Immature natural killer cell (primary cell): ENCODE data around the gene MEIKIN. TPM values are rescaled to one million over a fixed set of nuclear protein-coding genes. Genes with fewer than 3 reads are reported as not detected.
"Not testable (repeated sequence)": the region's sequence is repeated elsewhere in the genome, so short reads cannot be mapped to it uniquely, and the experiment has no call there.

Experiments used
- DNase-seq, 3 donors: peaks; one replicate each; pipeline ENCODE4 v3.0.0; 2022; ENCODE audit warnings: mixed read lengths in 1 of 3
- H3K27ac Mint-ChIP-seq, 6 donors: one replicate each; pipeline ENCODE4 v1.8.0; 2020; ENCODE audit warnings: mixed read lengths in 6 of 6, mild to moderate bottlenecking in 5 of 6, inconsistent platforms in 4 of 6, moderate library complexity in 3 of 6
- H3K27me3 Mint-ChIP-seq, 3 donors: one replicate each; pipeline ENCODE4 v1.8.0; 2020 to 2021; ENCODE audit warnings: low read depth in 3 of 3, mild to moderate bottlenecking in 3 of 3, mixed read lengths in 3 of 3, moderate library complexity in 3 of 3, inconsistent platforms in 1 of 3
- H3K36me3 Mint-ChIP-seq, 3 donors: one replicate each; pipeline ENCODE4 v1.8.0; 2020; ENCODE audit warnings: mixed read lengths in 3 of 3, inconsistent platforms in 2 of 3, mild to moderate bottlenecking in 2 of 3
- H3K4me1 Mint-ChIP-seq, 2 donors: one replicate each; pipeline ENCODE4 v1.8.0; 2020; ENCODE audit warnings: inconsistent platforms in 2 of 2, mild to moderate bottlenecking in 2 of 2, mixed read lengths in 2 of 2, moderate library complexity in 1 of 2
- H3K4me3 Mint-ChIP-seq, 5 donors: one replicate each; pipeline ENCODE4 v1.8.0; 2020; ENCODE audit warnings: mild to moderate bottlenecking in 5 of 5, mixed read lengths in 5 of 5, inconsistent platforms in 3 of 5, moderate library complexity in 3 of 5
- H3K9me3 Mint-ChIP-seq, 6 donors: one replicate each; pipeline ENCODE4 v1.8.0; 2020; ENCODE audit warnings: mild to moderate bottlenecking in 6 of 6, mixed read lengths in 6 of 6, inconsistent platforms in 4 of 6, moderate library complexity in 3 of 6
- polyA plus RNA-seq, 3 donors: library from polyadenylated mRNA; unstranded; fragments of 300-500 nt; fragmentation: Illumina TruSeq; gene quantifications; one replicate each; pipeline ENCODE4 v1.2.3, GENCODE V29; 2021

MEIKIN gene
- polyA plus RNA-seq, 3 donors from 2014 or later: 0.72 TPM; not detected in 2

- Mint-ChIP-seq H3K9me3 (no peaks in the 10 kb centered on the region), H3K27ac (no peak overlapping the region), H3K4me1 (no peaks in the 10 kb centered on the region), H3K27me3 (peaks cover 0 to 6% (median 0%) of the 10 kb centered on the region in 3 donors), H3K36me3 (no peaks in the 10 kb centered on the region), H3K4me3 (no peak overlapping the region)
- no peak for DNase-seq
These were observed 31.0 kb downstream of the MEIKIN start for GRCh38 chr5:131914472-131914871.

DNA sequence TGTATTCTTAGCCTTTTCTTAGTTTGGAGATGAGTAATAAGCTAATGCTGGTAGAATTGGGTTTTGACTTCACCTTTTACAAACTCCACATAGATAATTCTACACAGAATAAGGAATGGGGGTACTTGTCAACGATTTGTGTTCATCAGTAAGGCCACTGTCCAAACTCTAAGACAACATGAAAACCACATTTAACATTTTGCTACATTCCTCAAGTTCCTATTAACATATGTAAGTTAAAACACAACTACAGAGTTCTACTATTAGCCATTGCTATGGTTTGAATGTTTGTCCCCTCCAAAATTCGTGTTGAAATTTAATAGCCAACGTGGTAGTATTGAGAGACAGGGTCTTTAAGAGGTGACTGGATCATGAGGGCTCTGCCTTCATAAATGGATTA, 31.9 kb downstream of the MEIKIN start:
- Mint-ChIP-seq H3K4me3 (no peak overlapping the region), H3K4me1 (no peaks in the 10 kb centered on the region), H3K27ac (no peak overlapping the region), H3K27me3 (peaks cover 1 to 9% (median 2%) of the 10 kb centered on the region in 3 donors), H3K9me3 (no peaks in the 10 kb centered on the region), H3K36me3 (no peaks in the 10 kb centered on the region)
- DNase-seq: no peak

DNA sequence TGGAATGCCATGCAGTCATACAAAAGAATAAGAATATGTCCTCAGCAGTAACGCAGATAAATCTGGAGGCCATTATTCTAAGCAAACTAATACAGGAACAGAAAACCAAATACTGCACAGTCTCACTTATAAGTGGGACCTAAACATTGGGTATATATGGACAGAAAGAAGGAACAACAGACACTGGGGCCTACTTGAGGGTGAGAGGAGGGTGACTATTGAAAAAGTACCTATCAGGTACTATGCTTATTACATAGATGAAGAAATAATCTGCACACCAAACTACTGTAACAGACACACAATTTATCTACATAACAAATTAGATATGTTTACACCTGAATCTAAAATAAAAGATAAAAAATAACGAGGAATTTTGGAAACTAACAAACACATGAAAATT, 38.8 kb downstream of the MEIKIN start:
- Mint-ChIP-seq H3K27me3 (peaks cover 3 to 10% (median 10%) of the 10 kb centered on the region in 3 donors), H3K27ac (no peak overlapping the region), H3K4me3 (no peak overlapping the region), H3K4me1 (peaks cover 12% of the 10 kb centered on the region in 2 donors), H3K9me3 (peaks cover 19 to 33% (median 28%) of the 10 kb centered on the region in 6 donors), H3K36me3 (peaks cover 10 to 21% (median 19%) of the 10 kb centered on the region in 3 donors)
- no peak for DNase-seq

- peaks cover 24 to 44% (median 33%) of the 10 kb centered on the region in 6 donors for H3K9me3 Mint-ChIP-seq
- peak overlapping the region in 4 of 5 donors; percentile 16 to 31 (median 28) for H3K4me3 Mint-ChIP-seq
- peaks cover 5 to 16% (median 8%) of the 10 kb centered on the region in 3 donors for H3K27me3 Mint-ChIP-seq
- DNase-seq: peak in 2 of 3 donors; percentile 9 to 14
- H3K4me1 Mint-ChIP-seq: peaks cover 16 to 19% of the 10 kb centered on the region in 2 donors
- peaks cover 13 to 21% (median 19%) of the 10 kb centered on the region in 3 donors for H3K36me3 Mint-ChIP-seq
- peak overlapping the region in 5 of 6 donors; percentile 17 to 88 (median 57) for H3K27ac Mint-ChIP-seq
These were observed 43.2 kb downstream of the MEIKIN start for GRCh38 chr5:131902266-131902665.

DNA sequence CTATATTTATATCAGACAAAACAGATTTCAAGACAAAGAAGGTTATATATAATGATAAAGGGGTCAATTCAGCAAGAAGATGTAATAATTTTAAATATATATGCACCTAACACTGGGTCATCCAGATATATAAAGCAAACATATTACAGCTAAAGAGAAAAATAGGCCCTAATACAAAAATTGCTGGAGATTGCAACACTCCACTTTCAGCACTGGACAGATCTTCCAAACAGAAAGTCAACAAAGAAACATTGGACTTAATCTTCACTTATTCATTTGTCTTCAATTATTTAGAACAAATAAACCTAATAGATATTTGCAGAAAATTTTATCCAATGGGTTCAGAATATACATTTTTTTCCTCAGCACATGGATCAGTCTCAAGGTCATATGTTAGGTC, 45.8 kb downstream of the MEIKIN start:
- Mint-ChIP-seq H3K36me3 (peaks cover 13 to 21% (median 14%) of the 10 kb centered on the region in 3 donors), H3K9me3 (peaks cover 28 to 52% (median 38%) of the 10 kb centered on the region in 6 donors), H3K4me3 (no peak overlapping the region), H3K27ac (no peak overlapping the region), H3K27me3 (peaks cover 6 to 21% (median 10%) of the 10 kb centered on the region in 3 donors), H3K4me1 (peaks cover 16 to 19% of the 10 kb centered on the region in 2 donors)
- DNase-seq: no peak

DNA sequence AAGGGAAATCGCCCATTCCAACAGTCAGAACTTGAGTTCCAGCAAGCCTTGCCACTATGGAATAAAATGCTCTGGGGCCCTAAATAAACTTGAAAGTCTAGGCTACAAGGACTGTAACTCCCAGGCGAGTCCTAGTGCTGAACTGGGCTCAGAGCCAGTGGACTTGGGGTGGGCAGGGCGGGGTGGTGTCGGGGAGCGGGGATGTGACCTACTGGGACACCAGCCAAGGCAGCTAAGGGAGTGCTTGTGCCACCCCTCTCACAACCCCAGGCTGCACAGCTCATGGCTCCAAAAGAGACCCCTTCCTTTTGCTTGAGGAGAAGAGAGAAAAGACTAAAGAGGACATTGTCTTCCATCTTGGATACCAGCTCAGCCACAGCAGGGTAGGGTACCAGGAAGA, 61.5 kb downstream of the MEIKIN start:
- Mint-ChIP-seq H3K36me3 (no peaks in the 10 kb centered on the region), H3K4me1 (no peaks in the 10 kb centered on the region), H3K4me3 (no peak overlapping the region), H3K9me3 (no peaks in the 10 kb centered on the region), H3K27ac (no peak overlapping the region), H3K27me3 (peaks cover 0 to 7% (median 0%) of the 10 kb centered on the region in 3 donors)
- DNase-seq: no peak

DNA sequence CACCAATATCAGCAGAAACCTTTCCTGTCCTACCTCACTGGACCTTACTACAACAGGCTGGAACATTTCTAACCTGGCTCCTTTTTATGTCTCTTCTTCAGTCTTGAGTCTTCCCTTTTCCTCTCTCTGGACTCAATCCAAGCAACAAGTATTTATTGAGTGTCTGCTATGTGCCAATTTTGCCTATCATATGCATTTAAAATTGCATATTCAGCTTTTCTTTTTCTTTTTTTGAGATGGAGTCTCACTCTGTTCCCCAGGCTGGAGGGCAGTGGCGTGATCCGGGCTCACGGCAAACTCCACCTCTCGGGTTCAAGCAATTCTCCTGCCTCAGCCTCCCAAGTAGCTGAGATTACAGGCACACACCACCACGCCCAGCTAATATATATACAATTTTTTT, 65.8 kb downstream of the MEIKIN start:
- peaks cover 0 to 7% (median 4%) of the 10 kb centered on the region in 3 donors for H3K27me3 Mint-ChIP-seq
- no peak overlapping the region for H3K4me3 Mint-ChIP-seq
- no peaks in the 10 kb centered on the region for H3K4me1 Mint-ChIP-seq
- no peak for DNase-seq
- H3K27ac Mint-ChIP-seq: no peak overlapping the region
- H3K36me3 Mint-ChIP-seq: no peaks in the 10 kb centered on the region
- peaks cover 0 to 4% (median 0%) of the 10 kb centered on the region in 6 donors for H3K9me3 Mint-ChIP-seq

- H3K4me3 Mint-ChIP-seq: no peak overlapping the region
- H3K4me1 Mint-ChIP-seq: no peaks in the 10 kb centered on the region
- peaks cover 0 to 10% (median 6%) of the 10 kb centered on the region in 3 donors for H3K27me3 Mint-ChIP-seq
- H3K27ac Mint-ChIP-seq: no peak overlapping the region
- no peaks in the 10 kb centered on the region for H3K36me3 Mint-ChIP-seq
- H3K9me3 Mint-ChIP-seq: peaks cover 0 to 4% (median 0%) of the 10 kb centered on the region in 6 donors
- no peak for DNase-seq
These were observed 67.6 kb downstream of the MEIKIN start for GRCh38 chr5:131877873-131878272.

- not testable (repeated sequence) for H3K4me1 Mint-ChIP-seq, H3K4me3 Mint-ChIP-seq, DNase-seq, H3K36me3 Mint-ChIP-seq, H3K27ac Mint-ChIP-seq
- peaks cover 2 to 29% (median 14%) of the 10 kb centered on the region in 6 donors for H3K9me3 Mint-ChIP-seq
- H3K27me3 Mint-ChIP-seq: peaks cover 2 to 17% (median 4%) of the 10 kb centered on the region in 3 donors
These were observed 74.2 kb downstream of the MEIKIN start for GRCh38 chr5:131871251-131871650.

DNA sequence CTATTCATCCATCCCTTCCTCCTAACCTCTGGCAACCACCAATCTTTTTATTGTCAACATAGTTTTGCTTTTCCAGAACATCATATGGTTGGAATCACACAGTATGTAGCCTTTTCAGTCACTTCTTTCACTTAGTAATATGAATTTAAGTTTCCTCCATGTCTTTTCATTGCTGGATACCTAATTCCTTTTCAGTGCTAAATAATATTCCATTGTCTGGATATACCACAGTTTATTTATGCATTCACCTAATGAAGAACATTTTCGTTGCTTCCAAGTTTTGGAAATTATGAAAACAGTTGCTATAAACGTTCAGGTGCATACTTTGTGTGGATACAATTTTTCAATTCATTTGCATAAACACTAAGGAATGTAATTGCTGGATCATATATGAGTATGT, 77.9 kb downstream of the MEIKIN start:
- H3K9me3 Mint-ChIP-seq: peaks cover 21 to 61% (median 43%) of the 10 kb centered on the region in 6 donors
- no peak for DNase-seq
- no peaks in the 10 kb centered on the region for H3K4me1 Mint-ChIP-seq
- no peak overlapping the region for H3K27ac Mint-ChIP-seq
- H3K27me3 Mint-ChIP-seq: peaks cover 2 to 11% (median 7%) of the 10 kb centered on the region in 3 donors
- no peak overlapping the region for H3K4me3 Mint-ChIP-seq
- H3K36me3 Mint-ChIP-seq: peaks cover 8 to 27% (median 22%) of the 10 kb centered on the region in 3 donors

- Mint-ChIP-seq H3K4me3 (no peak overlapping the region), H3K9me3 (peaks cover 12 to 55% (median 39%) of the 10 kb centered on the region in 6 donors), H3K27me3 (peaks cover 1 to 7% (median 4%) of the 10 kb centered on the region in 3 donors), H3K36me3 (peaks cover 8 to 27% (median 19%) of the 10 kb centered on the region in 3 donors), H3K4me1 (no peaks in the 10 kb centered on the region), H3K27ac (no peak overlapping the region)
- DNase-seq: no peak
These were observed 81.8 kb downstream of the MEIKIN start for GRCh38 chr5:131863700-131864099.

DNA sequence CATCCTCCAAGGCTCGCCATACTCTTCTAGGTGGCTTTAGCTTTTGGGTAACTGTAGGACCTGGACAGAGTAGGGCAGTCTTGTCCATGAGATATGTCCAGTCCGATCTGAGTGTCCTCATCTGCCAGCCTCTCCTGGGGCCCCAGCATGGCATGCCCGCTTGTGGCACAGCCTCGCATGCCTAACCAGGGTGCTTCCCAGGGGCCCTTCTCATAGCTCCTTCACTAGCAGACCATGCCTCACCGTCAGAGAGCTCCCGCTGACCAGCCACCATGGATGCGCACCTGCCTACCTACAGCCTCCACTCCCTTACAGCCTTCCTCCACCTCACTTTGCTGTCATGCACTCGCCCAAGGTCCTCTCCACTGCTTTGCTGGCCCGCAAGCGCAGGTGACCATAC, 88.1 kb downstream of the MEIKIN start:
- H3K4me1 Mint-ChIP-seq: peaks cover 21 to 23% of the 10 kb centered on the region in 2 donors
- H3K27ac Mint-ChIP-seq: no peak overlapping the region
- DNase-seq: no peak
- peaks cover 0 to under 1% (median 0%) of the 10 kb centered on the region in 6 donors for H3K9me3 Mint-ChIP-seq
- no peaks in the 10 kb centered on the region for H3K36me3 Mint-ChIP-seq
- H3K4me3 Mint-ChIP-seq: no peak overlapping the region
- H3K27me3 Mint-ChIP-seq: peaks cover 1 to 6% (median 3%) of the 10 kb centered on the region in 3 donors

DNA sequence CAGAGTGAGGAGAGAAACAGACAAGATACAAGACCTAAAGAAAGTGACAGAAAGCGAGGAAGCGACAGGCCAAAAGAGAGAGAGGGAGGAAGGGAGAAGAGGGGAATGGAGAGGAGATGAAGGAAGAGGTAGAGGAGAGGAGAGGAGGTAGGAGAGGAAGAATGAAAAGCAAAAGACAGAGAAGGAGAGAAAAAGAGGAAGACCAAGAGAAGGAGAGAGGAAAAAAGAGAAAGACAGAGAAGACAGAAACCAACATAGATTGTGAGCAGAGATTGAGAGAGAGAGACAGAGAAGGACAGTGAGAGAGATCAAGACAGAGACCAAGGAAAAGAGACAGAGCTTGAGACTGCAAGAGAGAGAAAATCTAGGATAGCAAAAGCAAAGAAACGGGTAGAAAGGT, 90.0 kb downstream of the MEIKIN start:
- H3K36me3 Mint-ChIP-seq: peaks cover 1 to 3% (median 3%) of the 10 kb centered on the region in 3 donors
- peaks cover 0 to 3% (median 2%) of the 10 kb centered on the region in 3 donors for H3K27me3 Mint-ChIP-seq
- no peak for DNase-seq
- peak overlapping the region in 2 of 6 donors; percentile 5 to 79 for H3K27ac Mint-ChIP-seq
- peaks cover 21 to 23% of the 10 kb centered on the region in 2 donors for H3K4me1 Mint-ChIP-seq
- H3K4me3 Mint-ChIP-seq: no peak overlapping the region
- peaks cover 0 to 6% (median 0%) of the 10 kb centered on the region in 6 donors for H3K9me3 Mint-ChIP-seq

GRCh38 chr5:131854134-131854533, 91.3 kb downstream of the MEIKIN start:
- Mint-ChIP-seq H3K27me3 (peaks cover 0 to 2% (median 0%) of the 10 kb centered on the region in 3 donors), H3K27ac (peak overlapping the region in 5 of 6 donors; percentile 32 to 69 (median 63)), H3K9me3 (peaks cover under 1 to 10% (median 6%) of the 10 kb centered on the region in 6 donors), H3K4me3 (peak overlapping the region; percentile 42 to 78 (median 65)), H3K36me3 (peaks cover 3 to 5% (median 5%) of the 10 kb centered on the region in 3 donors), H3K4me1 (peaks cover 21 to 23% of the 10 kb centered on the region in 2 donors)
- peak in 2 of 3 donors; percentile 10 to 14 for DNase-seq
